GM10266 (cell line): ENCODE results near the gene SERPINA12.

Experiments
- DNase-seq: peaks from one replicate; pipeline ENCODE4 v3.0.0; 2012; ENCODE audit errors: extremely low spot score
- TF ChIP-seq, protein P1 (sequence below): IDR thresholded peaks from 2 replicates; pipeline ENCODE4 v1.5.1; 2012; ENCODE audit warnings: mild to moderate bottlenecking, low read depth; ENCODE audit not compliant: control insufficient read depth, insufficient read depth; ENCODE audit errors: missing control alignments

SERPINA12 gene

DNA sequence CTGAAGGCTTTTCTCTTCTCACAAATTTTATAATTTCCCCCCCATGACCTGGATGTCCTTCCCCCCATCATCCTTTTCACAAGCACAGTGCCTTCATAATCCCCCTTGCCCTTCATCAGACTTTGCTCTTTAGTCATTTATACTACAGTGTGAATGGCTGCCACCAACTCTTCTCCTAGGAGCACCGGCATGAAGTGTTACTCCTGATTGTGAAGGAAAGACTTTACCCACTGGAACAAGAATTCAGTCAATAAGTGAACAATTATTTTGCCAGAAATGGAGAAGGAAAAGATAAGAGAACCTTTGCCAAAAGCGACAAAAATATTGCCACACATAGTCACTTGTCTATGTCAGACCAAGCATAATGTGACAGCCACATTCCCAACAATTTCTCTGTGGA is 38.2 kb downstream of the SERPINA12 start:
- TF ChIP-seq, protein P1, sequence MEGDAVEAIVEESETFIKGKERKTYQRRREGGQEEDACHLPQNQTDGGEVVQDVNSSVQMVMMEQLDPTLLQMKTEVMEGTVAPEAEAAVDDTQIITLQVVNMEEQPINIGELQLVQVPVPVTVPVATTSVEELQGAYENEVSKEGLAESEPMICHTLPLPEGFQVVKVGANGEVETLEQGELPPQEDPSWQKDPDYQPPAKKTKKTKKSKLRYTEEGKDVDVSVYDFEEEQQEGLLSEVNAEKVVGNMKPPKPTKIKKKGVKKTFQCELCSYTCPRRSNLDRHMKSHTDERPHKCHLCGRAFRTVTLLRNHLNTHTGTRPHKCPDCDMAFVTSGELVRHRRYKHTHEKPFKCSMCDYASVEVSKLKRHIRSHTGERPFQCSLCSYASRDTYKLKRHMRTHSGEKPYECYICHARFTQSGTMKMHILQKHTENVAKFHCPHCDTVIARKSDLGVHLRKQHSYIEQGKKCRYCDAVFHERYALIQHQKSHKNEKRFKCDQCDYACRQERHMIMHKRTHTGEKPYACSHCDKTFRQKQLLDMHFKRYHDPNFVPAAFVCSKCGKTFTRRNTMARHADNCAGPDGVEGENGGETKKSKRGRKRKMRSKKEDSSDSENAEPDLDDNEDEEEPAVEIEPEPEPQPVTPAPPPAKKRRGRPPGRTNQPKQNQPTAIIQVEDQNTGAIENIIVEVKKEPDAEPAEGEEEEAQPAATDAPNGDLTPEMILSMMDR: no peak
- no peak for DNase-seq

DNA sequence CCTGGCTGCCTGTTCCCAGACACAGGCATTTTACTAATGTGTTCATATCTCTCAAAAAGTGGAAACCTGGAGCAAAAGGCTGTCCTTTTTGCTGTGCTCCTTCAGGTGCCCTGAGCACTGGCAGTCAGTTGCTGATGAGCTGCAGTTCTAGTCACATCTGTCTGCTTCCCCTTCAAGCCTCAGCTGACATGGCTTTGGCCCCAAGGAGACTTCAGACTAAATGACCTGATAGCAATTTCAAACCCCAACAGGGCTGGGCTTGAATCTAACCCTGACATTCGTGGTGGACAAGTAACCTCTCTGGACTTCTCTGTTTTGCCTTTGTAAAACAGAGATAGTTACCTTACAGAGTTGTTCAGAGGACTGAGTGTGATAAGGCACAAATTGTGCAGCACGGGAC is 39.0 kb downstream of the SERPINA12 start:
- TF ChIP-seq, protein P1: no peak
- no peak for DNase-seq

DNA sequence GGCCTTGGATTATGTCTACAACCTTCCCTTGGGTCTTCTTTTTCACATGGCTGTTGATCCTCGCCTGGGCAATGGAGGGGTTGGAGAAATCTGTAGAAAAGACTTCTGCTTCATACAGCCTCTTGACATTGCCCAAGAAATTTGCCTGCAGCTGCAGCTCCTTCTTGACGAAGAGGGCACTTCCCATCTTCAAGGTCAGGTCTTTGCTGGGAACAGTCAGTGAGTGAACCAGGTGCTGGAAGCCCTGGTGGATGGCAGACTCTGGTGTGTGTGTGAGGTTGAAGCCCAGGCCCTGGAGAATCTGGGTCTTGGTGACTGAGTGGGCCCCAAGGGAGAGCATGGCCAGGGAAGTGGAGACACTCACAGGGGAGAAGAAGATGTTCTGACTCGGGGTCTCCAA is 40.0 kb downstream of the SERPINA12 start:
- TF ChIP-seq, protein P1: no peak

DNA sequence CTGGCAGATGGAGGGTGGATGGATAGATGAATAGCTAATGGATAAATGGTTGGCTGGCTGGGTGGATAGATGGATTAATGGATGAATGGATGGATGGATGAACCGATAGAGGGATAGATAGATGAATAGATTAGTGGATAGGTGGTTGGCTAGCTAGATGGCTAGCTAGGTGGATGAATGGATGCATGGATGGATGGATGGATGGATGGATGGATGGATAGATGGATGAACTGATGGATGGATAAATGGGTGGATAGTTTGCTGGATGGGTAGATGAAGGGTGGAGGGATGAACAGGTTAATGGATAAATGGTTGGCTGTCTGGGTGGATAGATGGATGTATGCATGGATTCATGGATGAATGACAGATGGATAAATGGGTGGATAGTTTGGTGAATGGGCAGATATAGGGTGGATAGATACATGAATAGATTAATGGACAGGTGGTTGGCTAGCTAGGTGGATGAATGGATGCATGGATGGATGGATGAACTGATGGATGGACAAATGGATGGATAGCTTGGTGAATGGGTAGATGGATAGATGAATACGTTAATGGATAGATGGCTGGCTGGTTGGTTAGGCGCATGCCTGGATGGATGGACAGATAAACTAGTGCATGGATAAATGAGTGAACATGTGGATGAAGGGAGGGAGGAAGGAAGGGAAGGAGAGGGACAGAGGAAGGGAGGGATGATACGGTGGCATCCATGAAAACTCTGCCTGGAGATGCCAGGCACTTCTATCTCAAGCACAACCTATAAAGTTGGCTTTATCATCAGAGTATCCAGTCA is 41.3 kb downstream of the SERPINA12 start:
- TF ChIP-seq, protein P1: no peak
- no peak for DNase-seq

More for the DNA sequence above, 40.0 kb downstream of the SERPINA12 start:
- no peak for DNase-seq

DNA sequence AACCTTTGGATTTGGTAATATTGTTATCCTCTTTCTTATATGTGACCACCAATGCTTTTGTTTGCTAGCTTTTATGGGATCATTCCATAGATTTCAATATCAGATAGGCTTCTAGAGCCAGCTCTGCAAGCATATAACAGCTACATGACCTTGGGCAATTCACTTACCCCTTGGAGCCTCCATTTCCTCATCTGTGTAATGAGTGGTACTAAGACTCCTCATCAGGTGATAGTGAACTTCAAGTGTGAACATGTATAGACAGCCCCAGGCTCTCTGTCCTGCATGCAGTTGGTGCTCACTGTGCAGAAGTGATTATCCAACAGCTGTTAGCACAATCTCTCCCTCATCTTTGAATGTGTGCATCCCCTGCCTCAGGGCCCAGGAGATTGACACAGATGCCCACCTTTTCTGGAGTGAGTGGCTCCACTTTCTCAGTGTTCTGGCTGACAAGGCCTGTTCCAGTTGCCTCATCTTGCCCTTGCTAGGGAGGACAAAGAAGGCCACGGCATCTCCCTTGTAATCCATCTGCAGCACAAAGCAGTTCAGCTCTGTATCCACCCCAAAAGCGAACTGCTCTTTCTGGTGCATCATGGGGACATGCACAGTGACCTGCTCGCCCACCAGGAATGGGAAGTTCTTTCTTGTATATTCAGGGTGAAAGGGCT is 42.4 kb downstream of the SERPINA12 start:
- TF ChIP-seq, protein P1: no peak
- no peak for DNase-seq

DNA sequence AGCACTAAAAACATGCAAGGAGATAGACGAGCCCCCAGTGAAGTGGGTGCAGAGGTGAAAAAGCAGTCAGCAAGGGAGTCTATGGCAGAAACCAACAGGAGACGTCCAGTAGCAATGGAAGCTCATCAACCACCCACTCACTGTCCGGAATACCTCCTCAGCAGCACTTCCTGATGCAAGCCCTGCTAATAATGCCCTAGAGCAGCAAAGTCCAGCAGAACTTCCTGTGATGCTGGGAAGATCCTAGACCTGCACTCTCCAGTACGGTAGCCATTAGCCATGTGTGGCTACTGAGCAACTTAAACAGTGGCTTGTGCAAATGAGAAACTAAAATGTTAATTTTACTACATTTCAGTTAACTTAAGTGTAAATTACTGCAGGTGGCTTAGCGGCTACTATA is 44.2 kb downstream of the SERPINA12 start:
- no peak for DNase-seq
- TF ChIP-seq, protein P1: no peak

DNA sequence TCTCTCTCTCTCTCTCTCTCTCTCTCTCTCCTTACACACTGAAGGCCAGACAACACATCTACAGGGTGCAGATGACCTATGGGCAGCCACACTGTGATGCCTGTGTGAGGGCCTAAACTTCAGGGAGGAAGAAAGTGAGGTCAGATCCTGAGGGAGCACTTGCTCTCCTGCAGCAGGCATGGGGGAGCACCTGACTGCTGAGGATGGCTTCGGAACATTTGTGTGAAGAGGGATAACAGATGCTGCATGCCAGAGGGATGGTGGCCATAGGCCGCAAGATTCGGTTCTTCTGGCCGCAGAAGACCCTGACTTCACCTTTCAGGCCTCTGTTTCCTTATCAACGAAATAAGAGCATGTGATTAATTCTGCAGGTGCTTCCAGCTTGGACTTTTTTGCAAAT is 45.0 kb downstream of the SERPINA12 start:
- DNase-seq: no peak
- TF ChIP-seq, protein P1: no peak
